Ectodermal cell (in vitro differentiated cells): Measurements from ENCODE around the gene ZNF836.
A peak's percentile ranks its signal among the peaks of the same experiment; 100 is the strongest.
"Not testable (repeated sequence)": the region's sequence is repeated elsewhere in the genome, so short reads cannot be mapped to it uniquely, and the experiment has no call there.

Experiments used
- H3K27ac ChIP-seq: 2 replicates; pipeline ENCODE4 v1.7.0; 2013; ENCODE audit warnings: mild to moderate bottlenecking, low read depth, low read length; ENCODE audit not compliant: insufficient read depth, poor library complexity, severe bottlenecking
- H3K27me3 ChIP-seq: 2 replicates; pipeline ENCODE4 v1.7.0; 2013; ENCODE audit warnings: mild to moderate bottlenecking, low read length; ENCODE audit not compliant: insufficient read depth, control insufficient read depth, poor library complexity, severe bottlenecking
- H3K36me3 ChIP-seq: one replicate; pipeline ENCODE4 v1.7.0; 2013; ENCODE audit warnings: low read length; ENCODE audit not compliant: control insufficient read depth, insufficient read depth
- H3K4me1 ChIP-seq: one replicate; pipeline ENCODE4 v1.7.0; 2013; ENCODE audit warnings: low read length; ENCODE audit not compliant: control insufficient read depth, insufficient read depth
- H3K4me3 ChIP-seq: 2 replicates; pipeline ENCODE4 v1.7.0; 2013; ENCODE audit warnings: low read depth, low read length, control low read depth; ENCODE audit not compliant: insufficient read depth
- H3K9me3 ChIP-seq: 2 replicates; pipeline ENCODE4 v1.7.0; 2013; ENCODE audit warnings: mild to moderate bottlenecking, low read length, moderate library complexity; ENCODE audit not compliant: control insufficient read depth
- WGBS, 2 experiments: methylation state at CpG; one replicate each; pipeline ENCODE4 v1.1.7; 2013; ENCODE audit warnings: missing lambda C conversion rate in 2 of 2; 5-methylcytosine and 5-hydroxymethylcytosine counted together

Gene ZNF836

GRCh38 chr19:52200755-52201391, 29.5 kb upstream of the ZNF836 start:
- not testable (repeated sequence) for H3K4me3 ChIP-seq, H3K27ac ChIP-seq, H3K27me3 ChIP-seq, H3K9me3 ChIP-seq, H3K4me1 ChIP-seq
- WGBS, 2 experiments, result 95 to 97% methylated on average over 17 of the region's 17 CpGs
- peaks cover 45% of the 10 kb centered on the region for H3K36me3 ChIP-seq

- H3K4me3 ChIP-seq, result no peak overlapping the region
- no peak overlapping the region for H3K27ac ChIP-seq
Observed at GRCh38 chr19:52200044-52200443, 28.6 kb upstream of the ZNF836 start.

GRCh38 chr19:52198678-52199077, 27.3 kb upstream of the ZNF836 start:
- no peaks in the 10 kb centered on the region for H3K9me3 ChIP-seq
- H3K27ac ChIP-seq, result no peak overlapping the region
- 91 to 100% methylated on average over 3 of the region's 3 CpGs for WGBS, 2 experiments
- no peaks in the 10 kb centered on the region for H3K4me1 ChIP-seq
- H3K36me3 ChIP-seq, result peaks cover 40% of the 10 kb centered on the region
- no peak overlapping the region for H3K4me3 ChIP-seq
- H3K27me3 ChIP-seq, result no peaks in the 10 kb centered on the region

More at GRCh38 chr19:52200044-52200443, 28.6 kb upstream of the ZNF836 start:
- Histone ChIP-seq H3K27me3 (no peaks in the 10 kb centered on the region), H3K4me1 (no peaks in the 10 kb centered on the region), H3K9me3 (no peaks in the 10 kb centered on the region), H3K36me3 (peaks cover 45% of the 10 kb centered on the region)
- WGBS, 2 experiments, result 94 to 95% methylated on average over 7 of the region's 7 CpGs

GRCh38 chr19:52197964-52198363, 26.5 kb upstream of the ZNF836 start:
- Histone ChIP-seq H3K27me3 (no peaks in the 10 kb centered on the region), H3K27ac (no peak overlapping the region), H3K36me3 (peaks cover 37% of the 10 kb centered on the region), H3K9me3 (no peaks in the 10 kb centered on the region), H3K4me3 (no peak overlapping the region), H3K4me1 (no peaks in the 10 kb centered on the region)
- WGBS, 2 experiments, result 95 to 96% methylated on average over 3 of the region's 3 CpGs

- Histone ChIP-seq H3K27ac (no peak overlapping the region), H3K27me3 (no peaks in the 10 kb centered on the region), H3K9me3 (no peaks in the 10 kb centered on the region), H3K4me3 (no peak overlapping the region), H3K4me1 (peaks cover 6% of the 10 kb centered on the region), H3K36me3 (peaks cover 25% of the 10 kb centered on the region)
- 95 to 99% methylated on average over 5 of the region's 5 CpGs for WGBS, 2 experiments
Observed at GRCh38 chr19:52196256-52196967, 25.0 kb upstream of the ZNF836 start.

- peaks cover 11% of the 10 kb centered on the region for H3K4me1 ChIP-seq
- H3K27me3 ChIP-seq, result no peaks in the 10 kb centered on the region
- H3K27ac ChIP-seq, result no peak overlapping the region
- WGBS, 2 experiments, result 79 to 80% methylated on average over 2 of the region's 2 CpGs
- H3K9me3 ChIP-seq, result no peaks in the 10 kb centered on the region
- no peak overlapping the region for H3K4me3 ChIP-seq
- peaks cover 9% of the 10 kb centered on the region for H3K36me3 ChIP-seq
Observed at GRCh38 chr19:52191951-52192350, 20.5 kb upstream of the ZNF836 start.

- H3K36me3 ChIP-seq, result peaks cover 9% of the 10 kb centered on the region
- H3K4me1 ChIP-seq, result peaks cover 11% of the 10 kb centered on the region
- H3K9me3 ChIP-seq, result no peaks in the 10 kb centered on the region
- no peaks in the 10 kb centered on the region for H3K27me3 ChIP-seq
- H3K4me3 ChIP-seq, result peak overlapping the region; percentile 93
- H3K27ac ChIP-seq, result no peak overlapping the region
- 84 to 89% methylated on average over 5 of the region's 5 CpGs for WGBS, 2 experiments
Observed at GRCh38 chr19:52191389-52191788, 20.0 kb upstream of the ZNF836 start.

GRCh38 chr19:52190487-52191293, 19.3 kb upstream of the ZNF836 start:
- WGBS, 2 experiments, result 2 to 4% methylated on average over 38 to 40 of the region's 40 CpGs
- H3K36me3 ChIP-seq, result peaks cover 6% of the 10 kb centered on the region
- H3K9me3 ChIP-seq, result no peaks in the 10 kb centered on the region
- peaks cover 11% of the 10 kb centered on the region for H3K4me1 ChIP-seq
- H3K4me3 ChIP-seq, result peak overlapping the region; percentile 93
- peak overlapping the region; percentile 92 for H3K27ac ChIP-seq
- H3K27me3 ChIP-seq, result no peaks in the 10 kb centered on the region

- Histone ChIP-seq H3K4me1 (peaks cover 11% of the 10 kb centered on the region), H3K4me3 (peak within 1 kb of the TSS; percentile 93), H3K9me3 (no peaks in the 10 kb centered on the region), H3K27ac (peak within 1 kb of the TSS; percentile 92), H3K36me3 (no peaks in the 10 kb centered on the region), H3K27me3 (no peaks in the 10 kb centered on the region)
- 0% methylated on average over 70 of the region's 70 CpGs for WGBS, 2 experiments
Observed at GRCh38 chr19:52189735-52190486, 18.5 kb upstream of the ZNF836 start, which contains the start of gene PPP2R1A. PPP2R1A (plus strand) TSS chr19:52190052; CDS start chr19:52190097, 45 bp downstream.
